ENCODE data around the gene ZBTB49.

Gene ZBTB49

GRCh38 chr4:4326166-4326565, 36.1 kb downstream of the ZBTB49 start:
- DNase-seq (ENCODE audit: low read depth in 2 of 2) = no peak

- DNase-seq (ENCODE audit: low read depth in 2 of 2) = no peak
Observed at GRCh38 chr4:4327652-4328121, 37.6 kb downstream of the ZBTB49 start.

GRCh38 chr4:4328206-4328605, 38.2 kb downstream of the ZBTB49 start:
- no peak for DNase-seq (ENCODE audit: low read depth in 2 of 2)

- DNase-seq (ENCODE audit: low read depth in 2 of 2) = no peak
Observed at GRCh38 chr4:4328840-4329239, 38.8 kb downstream of the ZBTB49 start.

GRCh38 chr4:4329496-4329895, 39.4 kb downstream of the ZBTB49 start:
- no peak for DNase-seq (ENCODE audit: low read depth in 2 of 2)

GRCh38 chr4:4330794-4331193, 40.7 kb downstream of the ZBTB49 start:
- DNase-seq (ENCODE audit: low read depth in 2 of 2) = no peak

GRCh38 chr4:4332529-4332928, 42.5 kb downstream of the ZBTB49 start:
- DNase-seq (ENCODE audit: low read depth in 2 of 2) = no peak

GRCh38 chr4:4333265-4333706, 43.2 kb downstream of the ZBTB49 start:
- no peak for DNase-seq (ENCODE audit: low read depth in 2 of 2)

- DNase-seq (ENCODE audit: low read depth in 2 of 2) = peak; percentile 48 to 63
Observed at GRCh38 chr4:4334798-4335520, 44.9 kb downstream of the ZBTB49 start.

- DNase-seq (ENCODE audit: low read depth in 2 of 2) = no peak
Observed at GRCh38 chr4:4338210-4339001, 48.4 kb downstream of the ZBTB49 start.

- no peak for DNase-seq (ENCODE audit: low read depth in 2 of 2)
Observed at GRCh38 chr4:4339504-4340085, 49.5 kb downstream of the ZBTB49 start.

GRCh38 chr4:4341861-4342650, 52.0 kb downstream of the ZBTB49 start:
- DNase-seq (ENCODE audit: low read depth in 2 of 2) = no peak

- DNase-seq (ENCODE audit: low read depth in 2 of 2) = no peak
Observed at GRCh38 chr4:4343038-4343437, 53.0 kb downstream of the ZBTB49 start.

- no peak for DNase-seq (ENCODE audit: low read depth in 2 of 2)
Observed at GRCh38 chr4:4344915-4345527, 55.0 kb downstream of the ZBTB49 start.

- no peak for DNase-seq (ENCODE audit: low read depth in 2 of 2)
Observed at GRCh38 chr4:4347585-4347984, 57.5 kb downstream of the ZBTB49 start.

- peak; percentile 8 to 10 for DNase-seq (ENCODE audit: low read depth in 2 of 2)
Observed at GRCh38 chr4:4348585-4348984, 58.5 kb downstream of the ZBTB49 start.

GRCh38 chr4:4349867-4350266, 59.8 kb downstream of the ZBTB49 start:
- no peak for DNase-seq (ENCODE audit: low read depth in 2 of 2)

GRCh38 chr4:4350909-4351308, 60.9 kb downstream of the ZBTB49 start:
- DNase-seq (ENCODE audit: low read depth in 2 of 2) = no peak

GRCh38 chr4:4355302-4355701, 65.3 kb downstream of the ZBTB49 start:
- DNase-seq (ENCODE audit: low read depth in 2 of 2) = no peak

- no peak for DNase-seq (ENCODE audit: low read depth in 2 of 2)
Observed at GRCh38 chr4:4356106-4357041, 66.3 kb downstream of the ZBTB49 start.

Data from stimulated activated CD8-positive, alpha-beta memory T cell treated with anti-CD3 and anti-CD28 coated beads, Interleukin-7, amount 100 ng/mL, for 4 hours (primary cell).